Neural progenitor cell (in vitro differentiated cells): ENCODE results near the gene TENM3. TPM values are rescaled to one million over a fixed set of nuclear protein-coding genes. Genes with fewer than 3 reads are reported as not detected.

Experiments
- DNase-seq: peaks from one replicate; pipeline ENCODE4 v3.0.0-alpha.2; 2016; ENCODE audit warnings: low spot score
- H2AFZ ChIP-seq: fragments of 200-600 bp; sonication (generic); replicated peaks from 2 replicates; pipeline ENCODE4 v1.6.1; 2016; ENCODE audit warnings: antibody characterized with exemption
- H3F3A ChIP-seq: fragments of 200-600 bp; sonication (generic); 2 replicates; pipeline ENCODE4 v1.6.1; 2016; ENCODE audit warnings: antibody characterized with exemption, low read depth
- H3K27ac ChIP-seq: fragments of 200-600 bp; sonication (generic); 2 replicates; pipeline ENCODE4 v1.5.1; 2016; ENCODE audit warnings: mild to moderate bottlenecking
- H3K27me3 ChIP-seq: fragments of 200-600 bp; sonication (generic); 2 replicates; pipeline ENCODE4 v1.6.1; 2016; ENCODE audit warnings: mild to moderate bottlenecking, moderate library complexity
- H3K36me3 ChIP-seq: fragments of 200-600 bp; sonication (generic); 2 replicates; pipeline ENCODE4 v1.5.1; 2016
- H3K4me1 ChIP-seq: fragments of 200-600 bp; sonication (generic); 2 replicates; pipeline ENCODE4 v1.6.1; 2016; ENCODE audit warnings: mixed run types
- H3K4me2 ChIP-seq: fragments of 200-600 bp; sonication (generic); 2 replicates; pipeline ENCODE4 v1.6.1; 2016
- H3K4me3 ChIP-seq: fragments of 200-600 bp; sonication (generic); 2 replicates; pipeline ENCODE4 v1.5.1; 2016
- H3K79me2 ChIP-seq: fragments of 200-600 bp; sonication (generic); 2 replicates; pipeline ENCODE4 v1.6.1; 2016; ENCODE audit warnings: low read depth
- H3K9ac ChIP-seq: fragments of 200-600 bp; sonication (generic); 2 replicates; pipeline ENCODE4 v1.6.1; 2016
- H3K9me3 ChIP-seq: fragments of 200-600 bp; sonication (generic); 2 replicates; pipeline ENCODE4 v1.5.1; 2016; ENCODE audit warnings: low read depth
- H4K20me1 ChIP-seq: fragments of 200-600 bp; sonication (generic); 2 replicates; pipeline ENCODE4 v1.6.1; 2016; ENCODE audit warnings: low read depth
- H3K27ac Mint-ChIP-seq: 3 replicates; pipeline ENCODE4 v1.8.0; 2021; ENCODE audit warnings: mixed read lengths
- H3K27me3 Mint-ChIP-seq: 2 replicates; pipeline ENCODE4 v1.8.0; 2022; ENCODE audit warnings: low read depth, mild to moderate bottlenecking, inconsistent platforms, moderate library complexity, mixed read lengths; ENCODE audit not compliant: insufficient read depth
- H3K36me3 Mint-ChIP-seq: 3 replicates; pipeline ENCODE4 v1.8.0; 2021; ENCODE audit warnings: mixed read lengths
- H3K4me1 Mint-ChIP-seq: 3 replicates; pipeline ENCODE4 v1.8.0; 2021; ENCODE audit warnings: mixed read lengths
- H3K4me3 Mint-ChIP-seq: 3 replicates; pipeline ENCODE4 v1.8.0; 2021; ENCODE audit warnings: mild to moderate bottlenecking, moderate library complexity, mixed read lengths
- H3K9me3 Mint-ChIP-seq: 3 replicates; pipeline ENCODE4 v1.8.0; 2020; ENCODE audit warnings: mixed read lengths
- EZH2 ChIP-seq: fragments of 200-600 bp; sonication (generic); IDR thresholded peaks from 2 replicates; pipeline ENCODE4 v1.6.1; 2017; ENCODE audit warnings: antibody characterized with exemption, mild to moderate bottlenecking, moderate library complexity
- EZH2phosphoT487 ChIP-seq: fragments of 200-600 bp; sonication (generic); IDR thresholded peaks from 2 replicates; pipeline ENCODE4 v1.6.1; 2017; ENCODE audit warnings: antibody characterized with exemption
- small RNA-seq: library from RNA; depleted of rRNA; stranded (forward); fragments of <200 nt; gene quantifications from one replicate; pipeline ENCODE3, GENCODE V24; 2015
- total RNA-seq: library from RNA; depleted of rRNA; stranded (reverse); fragments of >200 nt; gene quantifications from 2 replicates; pipeline ENCODE4 v1.2.3, GENCODE V29; 2015; ENCODE audit warnings: low replicate concordance
- TF ChIP-seq, protein P1 (sequence below): fragments of 200-600 bp; sonication (generic); IDR thresholded peaks from 2 replicates; pipeline ENCODE4 v1.5.1; 2017; ENCODE audit warnings: antibody characterized with exemption, mild to moderate bottlenecking

Gene TENM3
- total RNA-seq, 1 donor from 2014 or later, result 78.7 TPM

DNA sequence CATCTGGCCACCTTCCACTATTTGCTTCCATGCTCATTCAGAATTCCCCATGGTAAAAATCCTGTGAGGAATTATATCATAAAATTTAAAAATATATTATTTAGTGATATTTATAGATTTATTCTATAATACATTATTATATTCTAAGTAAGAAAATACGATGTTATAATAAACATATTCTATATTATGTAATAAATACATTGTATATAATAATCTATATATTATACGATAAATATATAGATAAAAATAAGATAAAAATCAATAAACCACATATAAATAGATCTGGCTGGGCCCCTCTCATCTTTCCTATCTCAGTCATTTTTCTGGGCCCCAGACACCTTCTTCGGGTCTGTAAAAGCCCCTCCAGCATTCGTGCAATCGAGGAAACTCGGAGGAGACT lies 605.5 kb downstream of the TENM3 start:
- Histone ChIP-seq H3K79me2 (no peaks in the 10 kb centered on the region), H3K4me3 (no peak overlapping the region), H3K9me3 (no peaks in the 10 kb centered on the region), H4K20me1 (no peaks in the 10 kb centered on the region), H3K27ac (no peak overlapping the region), H3K36me3 (no peaks in the 10 kb centered on the region), H3K27me3 (no peaks in the 10 kb centered on the region), H2AFZ (no peak overlapping the region), H3K4me1 (peaks cover 5% of the 10 kb centered on the region), H3F3A (no peaks in the 10 kb centered on the region), H3K4me2 (no peak overlapping the region), H3K9ac (no peak overlapping the region)
- no peak overlapping the region for H3K4me3 Mint-ChIP-seq
- H3K4me1 Mint-ChIP-seq, result peaks cover 8% of the 10 kb centered on the region
- peaks cover 9% of the 10 kb centered on the region for H3K9me3 Mint-ChIP-seq
- H3K27me3 Mint-ChIP-seq, result peaks cover 5% of the 10 kb centered on the region
- no peak for DNase-seq
- peaks cover 3% of the 10 kb centered on the region for H3K36me3 Mint-ChIP-seq
- H3K27ac Mint-ChIP-seq, result no peak overlapping the region
- TF ChIP-seq EZH2 (no peak), EZH2phosphoT487 (no peak)
- TF ChIP-seq, protein P1, sequence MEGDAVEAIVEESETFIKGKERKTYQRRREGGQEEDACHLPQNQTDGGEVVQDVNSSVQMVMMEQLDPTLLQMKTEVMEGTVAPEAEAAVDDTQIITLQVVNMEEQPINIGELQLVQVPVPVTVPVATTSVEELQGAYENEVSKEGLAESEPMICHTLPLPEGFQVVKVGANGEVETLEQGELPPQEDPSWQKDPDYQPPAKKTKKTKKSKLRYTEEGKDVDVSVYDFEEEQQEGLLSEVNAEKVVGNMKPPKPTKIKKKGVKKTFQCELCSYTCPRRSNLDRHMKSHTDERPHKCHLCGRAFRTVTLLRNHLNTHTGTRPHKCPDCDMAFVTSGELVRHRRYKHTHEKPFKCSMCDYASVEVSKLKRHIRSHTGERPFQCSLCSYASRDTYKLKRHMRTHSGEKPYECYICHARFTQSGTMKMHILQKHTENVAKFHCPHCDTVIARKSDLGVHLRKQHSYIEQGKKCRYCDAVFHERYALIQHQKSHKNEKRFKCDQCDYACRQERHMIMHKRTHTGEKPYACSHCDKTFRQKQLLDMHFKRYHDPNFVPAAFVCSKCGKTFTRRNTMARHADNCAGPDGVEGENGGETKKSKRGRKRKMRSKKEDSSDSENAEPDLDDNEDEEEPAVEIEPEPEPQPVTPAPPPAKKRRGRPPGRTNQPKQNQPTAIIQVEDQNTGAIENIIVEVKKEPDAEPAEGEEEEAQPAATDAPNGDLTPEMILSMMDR, result no peak

Small RNA genes within 50 kb of the gene (small RNA-seq; reads per million reads assigned to genes)
- gene RN7SKP67 (not detected), gene RNU2-34P (not detected)
